A204.1 (cell line): ENCODE data around the gene CYB5R3.
"Not testable (repeated sequence)": the region's sequence is repeated elsewhere in the genome, so short reads cannot be mapped to it uniquely, and the experiment has no call there.

ENCODE experiments used
- FAIRE-seq: peaks from 2 replicates; lab custom pipeline; 2012; peaks lifted over from hg19 to GRCh38; lab: Jason Lieb, UNC

CYB5R3 gene

GRCh38 chr22:42678894-42679293, 29.7 kb upstream of the CYB5R3 start:
- no peak for FAIRE-seq

- not testable (repeated sequence) for FAIRE-seq
These were observed 28.7 kb upstream of the CYB5R3 start for GRCh38 chr22:42677936-42678335.

DNA sequence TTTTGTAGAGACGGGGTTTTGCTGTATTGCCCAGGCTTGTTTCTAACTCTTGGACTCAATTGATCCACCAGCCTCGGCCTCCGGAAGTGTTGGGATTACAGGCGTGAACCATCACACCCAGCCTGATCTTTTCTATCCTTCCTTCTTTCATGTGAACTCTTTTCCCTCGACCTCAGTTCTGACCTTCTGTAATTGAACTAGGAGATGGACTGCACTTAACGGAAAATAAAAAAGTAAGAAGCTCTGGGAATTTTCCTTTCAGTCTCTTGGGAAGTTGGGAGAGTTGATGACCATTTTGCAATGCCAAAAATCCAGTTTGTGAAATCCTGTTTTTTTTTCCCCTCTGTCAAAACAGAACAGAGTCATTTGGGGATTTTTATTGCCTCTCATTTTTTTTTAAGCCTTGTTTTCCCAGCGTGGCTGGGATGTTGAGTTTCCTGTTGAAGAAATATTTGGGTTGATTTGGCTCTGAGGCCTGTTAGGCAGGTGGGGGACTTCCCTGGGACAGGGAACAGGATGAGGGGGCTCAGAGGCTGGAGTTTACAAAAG, 26.9 kb upstream of the CYB5R3 start:
- FAIRE-seq: no peak

- no peak for FAIRE-seq
These were observed 24.8 kb upstream of the CYB5R3 start for GRCh38 chr22:42673898-42674401.

GRCh38 chr22:42673071-42673470, 23.9 kb upstream of the CYB5R3 start:
- not testable (repeated sequence) for FAIRE-seq

- no peak for FAIRE-seq
These were observed 21.9 kb upstream of the CYB5R3 start for GRCh38 chr22:42670921-42671709.

- FAIRE-seq: no peak
These were observed 20.9 kb upstream of the CYB5R3 start for GRCh38 chr22:42670046-42670445.

DNA sequence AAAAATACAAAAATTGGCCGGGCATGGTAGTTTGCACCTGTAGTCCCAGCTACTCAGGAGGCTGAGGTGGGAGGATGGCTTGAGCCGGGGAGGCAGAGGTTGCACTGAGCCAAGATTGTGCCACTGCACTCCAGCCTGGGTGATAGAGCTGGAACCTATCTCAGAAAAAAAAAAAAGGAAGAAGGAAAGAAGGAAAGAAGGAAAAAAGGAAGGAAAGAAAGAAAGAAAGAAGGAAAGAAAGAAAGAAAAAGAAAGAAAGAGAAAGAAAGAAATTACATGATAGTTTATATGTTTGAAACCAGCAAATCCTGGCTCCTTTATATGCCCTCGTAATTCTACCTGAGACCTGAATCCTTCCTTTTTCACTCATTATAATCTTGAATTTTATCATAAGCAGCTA, 17.2 kb upstream of the CYB5R3 start:
- FAIRE-seq: not testable (repeated sequence)

DNA sequence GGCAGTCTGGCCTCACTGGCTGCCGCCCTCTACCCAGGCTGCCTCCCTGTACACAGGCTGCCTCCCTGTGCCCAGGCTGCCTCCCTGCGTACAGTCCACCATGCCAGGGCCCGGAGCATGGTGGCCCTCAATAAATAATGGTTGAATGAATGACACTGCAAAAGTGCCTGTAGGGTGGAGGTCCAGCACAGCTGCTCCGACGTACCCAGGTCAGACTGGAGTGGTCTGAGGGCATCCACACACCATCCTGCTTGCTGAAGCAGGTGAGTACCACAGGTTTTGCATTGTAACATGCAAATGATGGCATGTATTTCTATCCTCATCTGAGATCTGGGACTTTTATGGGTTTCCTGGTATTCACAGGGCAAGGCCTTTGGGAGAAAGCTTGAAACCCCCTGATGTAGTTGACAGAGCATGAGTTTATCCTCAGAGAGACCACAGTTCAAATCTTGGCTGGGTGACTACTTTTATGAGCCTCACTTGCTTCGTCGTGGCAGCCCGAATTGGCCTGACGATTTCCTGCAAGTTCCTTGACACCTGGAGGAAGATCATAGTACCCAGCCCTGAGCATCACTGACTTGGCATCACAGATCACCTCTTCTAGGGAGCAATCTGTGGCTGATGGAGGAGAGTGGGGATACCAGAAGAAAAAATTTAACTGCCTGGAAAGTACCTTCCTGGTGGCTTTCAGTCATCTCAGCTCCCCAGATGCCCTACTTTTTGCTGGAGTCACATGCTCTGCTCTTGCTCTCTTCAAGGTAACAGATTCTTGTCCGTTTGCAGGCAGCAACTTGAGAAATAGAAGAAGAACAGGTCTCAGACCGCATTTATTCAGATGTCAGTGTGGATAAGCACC, 16.0 kb upstream of the CYB5R3 start:
- no peak for FAIRE-seq

DNA sequence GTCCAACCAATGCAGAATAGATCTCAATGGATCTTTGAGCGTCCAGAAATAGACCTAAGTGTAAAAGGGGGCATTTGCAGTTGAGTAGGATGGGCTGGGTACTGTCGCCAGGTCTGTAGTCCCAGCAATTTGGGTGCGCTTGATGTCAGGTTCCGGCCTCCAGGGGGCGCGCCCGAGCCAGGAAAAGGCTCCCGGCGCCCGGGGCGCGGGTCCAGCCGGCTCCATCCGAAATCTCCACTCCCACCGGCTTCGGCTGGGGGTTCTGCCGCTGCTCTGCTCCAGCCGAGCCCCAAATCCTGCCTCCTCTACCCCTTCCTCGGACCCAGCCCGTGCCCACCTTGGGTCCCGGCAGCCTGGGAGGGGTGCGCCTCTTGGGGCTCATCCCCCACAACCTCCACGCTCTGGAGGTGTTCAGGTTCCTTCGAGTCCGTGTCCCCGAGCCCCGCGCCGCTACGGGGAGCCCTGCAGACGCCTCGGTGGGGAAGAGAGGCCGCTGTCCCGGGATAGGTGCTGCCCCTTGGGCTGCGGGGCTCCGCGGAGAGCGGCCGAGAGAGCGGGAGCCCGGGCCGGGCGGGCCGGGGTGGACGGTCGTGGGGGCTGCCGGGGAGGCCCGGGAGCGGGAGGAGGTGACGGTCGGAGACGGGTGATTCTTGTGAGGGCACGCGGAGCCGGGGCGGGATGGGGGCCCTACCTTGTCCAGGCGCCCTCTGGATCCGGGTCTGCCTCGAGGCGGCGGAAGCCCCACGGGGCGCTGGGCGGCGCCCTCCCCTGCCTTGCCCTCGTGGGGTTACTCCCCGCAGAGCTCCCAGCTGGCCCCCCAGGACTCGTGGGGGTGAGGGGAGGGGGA, 13.0 kb upstream of the CYB5R3 start:
- no peak for FAIRE-seq

DNA sequence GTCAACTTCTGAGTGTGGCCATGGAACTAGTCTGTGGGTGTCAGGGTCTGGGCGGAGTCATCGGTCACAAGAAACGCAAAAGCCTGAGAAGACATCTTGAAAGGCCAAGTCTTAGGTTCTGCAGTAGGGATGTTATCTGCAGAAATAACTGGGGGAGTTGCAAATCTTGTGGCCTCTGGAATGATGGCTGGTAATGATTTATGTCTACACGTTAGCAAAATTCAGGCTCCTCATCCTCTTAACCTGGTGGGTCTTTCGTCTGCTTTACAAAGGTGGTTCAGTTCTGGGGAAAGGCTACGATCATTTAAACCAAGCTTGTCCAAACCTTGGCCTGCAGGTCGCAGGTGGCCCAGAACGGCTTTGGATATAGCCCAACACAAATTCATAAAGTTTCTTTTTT, 7.4 kb upstream of the CYB5R3 start:
- no peak for FAIRE-seq

GRCh38 chr22:42655693-42656092, 6.5 kb upstream of the CYB5R3 start:
- no peak for FAIRE-seq

DNA sequence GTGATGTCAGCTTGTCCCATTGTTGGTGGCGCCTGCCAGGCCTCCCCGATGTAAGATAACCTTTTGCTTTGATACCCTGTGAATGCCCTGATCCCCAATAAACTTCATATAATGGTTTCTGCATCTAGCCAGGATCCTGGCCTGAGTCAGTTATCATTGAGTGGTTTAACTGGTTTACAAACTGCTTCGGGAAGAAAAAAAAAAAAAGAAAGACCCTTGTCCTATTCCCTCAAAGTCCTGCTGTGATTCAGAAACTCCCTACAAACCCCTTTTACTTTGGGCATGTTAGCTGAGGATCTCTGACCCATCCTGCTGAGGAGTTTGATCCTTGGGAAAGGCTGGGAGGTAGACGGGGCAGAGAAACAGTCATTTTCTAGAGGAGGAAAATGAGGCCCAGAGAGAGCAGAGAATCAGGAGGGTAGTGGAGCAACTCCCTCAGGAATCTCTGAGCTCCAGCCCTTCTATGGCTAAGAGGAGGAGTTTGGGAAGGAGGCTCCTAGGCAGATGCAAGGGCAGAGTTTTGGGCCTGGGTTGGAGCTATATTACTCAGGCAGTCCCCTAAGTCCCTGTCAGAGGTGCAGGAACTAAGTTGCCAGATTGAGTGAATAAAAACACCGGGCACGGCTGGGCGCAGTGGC, 5.4 kb upstream of the CYB5R3 start:
- no peak for FAIRE-seq

- no peak for FAIRE-seq
These were observed 4.8 kb upstream of the CYB5R3 start for GRCh38 chr22:42653999-42654398.

DNA sequence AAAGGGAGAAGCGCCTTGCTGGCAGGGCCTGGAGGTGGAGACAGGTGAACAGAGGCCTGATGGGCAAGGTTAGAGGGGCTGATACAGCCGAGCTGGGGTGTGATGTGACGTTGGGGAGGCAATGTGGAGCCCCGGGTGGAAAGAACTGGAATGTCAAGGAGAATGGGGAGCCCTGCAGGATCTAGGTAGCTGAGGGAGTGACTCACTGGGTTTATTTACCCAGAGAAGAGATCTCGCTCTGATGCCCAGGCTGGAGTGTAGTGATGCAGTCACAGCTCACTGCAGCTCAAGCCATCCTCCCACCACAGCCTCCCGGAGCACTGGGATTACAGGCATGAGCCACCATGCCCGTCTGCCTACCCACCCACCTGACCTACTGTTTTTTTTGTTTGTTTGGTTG, 1.9 kb upstream of the CYB5R3 start:
- FAIRE-seq: no peak

DNA sequence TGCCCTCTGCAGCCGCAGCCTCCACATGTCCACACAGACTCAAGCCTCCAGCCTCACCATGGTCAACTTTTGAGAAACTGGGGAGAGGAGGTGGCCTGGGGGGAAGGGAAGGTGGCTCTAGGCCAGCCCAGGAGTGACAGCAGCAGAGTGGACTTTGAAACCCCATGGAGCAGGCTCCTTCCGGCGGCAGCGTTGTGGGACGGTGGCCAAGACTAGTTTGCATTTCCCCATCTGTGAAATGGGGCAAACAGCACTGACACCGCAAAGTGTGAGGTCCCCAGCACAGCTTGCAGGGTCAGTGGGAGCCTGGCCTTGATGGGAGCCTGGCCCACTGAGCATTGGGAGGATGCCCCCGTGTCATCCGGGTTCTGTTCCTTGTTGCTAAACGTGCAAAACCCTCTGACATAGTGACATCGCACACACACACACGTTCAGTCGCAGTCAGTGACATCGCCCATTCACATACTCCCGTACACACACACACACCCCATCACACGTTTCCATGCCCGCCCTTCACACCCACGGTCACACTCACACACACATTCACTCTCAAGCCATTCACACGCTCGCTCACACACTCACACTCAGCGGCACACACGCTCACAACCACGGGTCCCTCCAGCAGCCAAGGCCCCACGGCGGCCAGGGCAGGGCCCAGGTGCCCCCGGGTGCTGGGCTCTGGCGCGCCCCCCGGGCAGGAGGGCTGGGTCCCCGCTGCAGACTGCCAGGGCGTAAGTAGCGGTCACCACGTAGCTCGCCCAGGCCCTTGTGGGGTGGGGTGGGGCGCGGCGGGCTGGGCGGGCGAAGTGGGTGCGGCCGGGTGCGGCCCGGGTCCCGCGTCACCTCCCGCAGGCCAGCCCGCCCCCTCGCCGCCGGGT, 585 bp downstream of the CYB5R3 start:
- no peak for FAIRE-seq

GRCh38 chr22:42648017-42648367, 1.2 kb downstream of the CYB5R3 start:
- no peak for FAIRE-seq

- FAIRE-seq: no peak
These were observed 2.3 kb downstream of the CYB5R3 start for GRCh38 chr22:42646569-42647525.

DNA sequence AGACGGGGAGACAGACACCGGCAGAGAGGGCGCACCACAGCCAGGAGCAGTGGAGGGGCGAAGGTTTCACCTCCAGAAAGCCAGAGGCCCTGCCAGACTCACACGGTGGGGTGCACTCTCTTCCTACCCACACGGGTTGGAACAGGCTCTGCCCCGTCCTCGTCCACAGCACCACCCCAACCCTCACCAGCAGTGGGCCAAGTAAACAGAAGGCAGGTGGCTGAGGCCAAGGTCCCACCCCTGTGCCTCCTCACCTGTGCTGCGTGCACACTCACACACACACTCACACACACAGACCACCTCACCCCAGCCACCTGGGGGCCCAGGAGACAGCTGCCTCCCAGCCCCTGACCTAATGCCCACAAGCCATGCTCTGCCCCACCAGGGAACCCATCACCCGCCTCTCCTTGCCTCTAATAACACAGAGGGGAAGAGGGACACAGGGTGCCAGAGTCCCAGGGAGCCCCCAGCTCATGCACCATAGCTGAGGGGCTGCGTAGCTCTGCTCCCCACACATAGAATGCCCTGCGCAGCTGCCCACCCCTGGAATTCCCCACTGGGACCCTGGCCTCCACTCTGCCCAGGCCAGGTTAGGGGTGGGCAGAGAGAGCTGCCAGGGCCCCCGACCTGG, 3.1 kb downstream of the CYB5R3 start:
- no peak for FAIRE-seq
